NCI-H345 treated with DMSO at 0.1 percent for 48 hours (cell line): ENCODE data around the gene RBP3.

Experiments
- DNase-seq: peaks from one replicate; lab custom pipeline; 2025; ENCODE audit not compliant: unreplicated experiment; lab: John Stamatoyannopoulos, UW

Gene RBP3

DNA sequence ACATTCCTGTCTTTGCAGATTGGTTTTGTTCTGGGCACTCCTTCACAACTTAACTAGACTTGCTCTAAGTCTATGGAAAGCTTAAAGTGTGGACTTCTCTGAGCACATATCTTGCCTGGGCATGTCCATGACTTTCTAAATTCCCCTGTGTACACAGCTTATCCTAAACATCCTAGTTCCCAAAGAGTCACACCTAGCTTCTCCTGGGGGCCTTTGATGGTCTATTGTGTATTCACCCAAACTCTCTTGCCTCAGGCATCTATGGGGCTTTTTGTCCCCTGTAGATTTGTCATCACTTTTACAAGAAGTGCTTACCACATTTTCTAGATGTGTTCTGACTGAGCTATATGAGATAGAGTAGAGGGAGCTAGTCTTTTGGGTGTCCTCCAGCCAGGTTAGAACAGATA, 48.2 kb downstream of the RBP3 start:
- DNase-seq, result no peak

DNA sequence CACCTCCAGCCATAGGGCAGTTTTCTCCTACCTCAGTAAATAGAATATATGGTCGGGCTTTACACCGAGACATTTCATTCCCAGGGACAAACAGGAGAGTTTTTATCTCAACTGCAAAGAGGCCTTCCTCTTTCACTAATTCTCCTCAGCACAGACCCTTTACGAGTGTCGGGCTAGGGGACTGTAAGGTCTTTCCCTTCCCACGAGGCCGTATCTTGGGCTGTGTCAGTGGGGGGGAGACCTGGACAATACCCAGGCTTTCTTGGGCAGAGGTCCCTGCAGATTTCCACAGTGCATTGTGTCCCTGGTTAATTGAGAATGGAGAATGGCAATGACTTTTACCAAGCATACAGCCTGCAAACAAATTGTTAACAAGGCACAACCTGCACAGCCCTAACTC, 49.1 kb downstream of the RBP3 start:
- no peak for DNase-seq

DNA sequence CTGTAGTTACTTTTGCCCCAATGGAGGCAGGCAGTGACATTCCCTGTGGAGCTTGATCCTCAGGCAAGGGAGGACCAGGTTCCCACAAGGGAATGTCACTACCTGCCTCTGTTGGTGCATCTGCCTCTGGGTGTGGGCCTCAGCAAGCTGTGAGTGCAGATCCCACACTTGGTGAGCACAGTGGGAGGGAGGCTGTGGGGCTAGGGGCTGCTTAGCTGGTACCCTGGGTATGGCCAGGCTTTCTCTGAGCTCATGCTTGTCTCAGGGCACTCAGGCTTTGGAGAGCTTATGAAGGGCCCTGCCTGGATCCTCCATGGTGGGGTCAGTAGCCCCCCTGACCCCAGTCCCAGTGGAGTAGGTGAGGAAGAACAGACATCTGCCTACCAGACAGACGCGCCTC, 52.1 kb downstream of the RBP3 start:
- no peak for DNase-seq

DNA sequence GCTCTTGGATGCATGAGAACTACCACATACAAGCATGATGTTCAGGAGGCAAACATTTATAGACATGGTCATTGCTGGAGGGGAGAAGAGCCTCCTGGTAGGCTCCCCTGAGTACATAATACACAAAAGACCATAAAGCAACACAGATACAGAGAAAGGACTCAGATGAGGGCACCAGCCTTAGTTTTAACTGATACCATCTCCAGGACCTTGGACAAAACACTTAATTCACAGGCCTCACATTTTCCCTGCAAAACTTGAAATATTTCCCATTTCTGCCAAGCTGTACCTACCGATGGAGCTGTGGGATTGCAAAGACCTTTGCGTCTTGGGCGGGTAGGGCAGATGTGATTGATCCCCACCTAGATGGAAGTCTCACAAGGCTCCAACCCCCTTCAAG, 52.6 kb downstream of the RBP3 start:
- no peak for DNase-seq

DNA sequence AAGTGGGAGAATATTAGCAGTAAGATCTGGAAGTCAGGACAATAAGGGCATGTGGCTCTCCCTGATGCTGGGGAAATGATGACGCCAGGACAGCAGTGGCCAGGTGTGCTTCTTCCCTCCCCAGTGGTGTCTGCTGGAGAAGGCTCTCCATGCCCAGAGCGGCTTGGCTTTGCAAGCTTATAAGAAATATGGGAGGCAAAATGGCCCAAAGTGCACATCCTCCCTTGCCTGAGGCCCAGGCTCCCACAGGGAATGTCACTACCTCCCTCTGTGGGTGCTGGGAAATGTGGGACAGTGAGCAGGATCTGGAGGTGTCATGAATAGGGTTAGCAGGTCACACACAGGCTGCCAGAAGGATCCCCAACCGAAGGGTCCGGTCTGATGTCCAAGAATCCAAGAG, 53.0 kb downstream of the RBP3 start:
- no peak for DNase-seq

- no peak for DNase-seq
Measured at GRCh38 chr10:47401874-47402640, 53.9 kb downstream of the RBP3 start.

DNA sequence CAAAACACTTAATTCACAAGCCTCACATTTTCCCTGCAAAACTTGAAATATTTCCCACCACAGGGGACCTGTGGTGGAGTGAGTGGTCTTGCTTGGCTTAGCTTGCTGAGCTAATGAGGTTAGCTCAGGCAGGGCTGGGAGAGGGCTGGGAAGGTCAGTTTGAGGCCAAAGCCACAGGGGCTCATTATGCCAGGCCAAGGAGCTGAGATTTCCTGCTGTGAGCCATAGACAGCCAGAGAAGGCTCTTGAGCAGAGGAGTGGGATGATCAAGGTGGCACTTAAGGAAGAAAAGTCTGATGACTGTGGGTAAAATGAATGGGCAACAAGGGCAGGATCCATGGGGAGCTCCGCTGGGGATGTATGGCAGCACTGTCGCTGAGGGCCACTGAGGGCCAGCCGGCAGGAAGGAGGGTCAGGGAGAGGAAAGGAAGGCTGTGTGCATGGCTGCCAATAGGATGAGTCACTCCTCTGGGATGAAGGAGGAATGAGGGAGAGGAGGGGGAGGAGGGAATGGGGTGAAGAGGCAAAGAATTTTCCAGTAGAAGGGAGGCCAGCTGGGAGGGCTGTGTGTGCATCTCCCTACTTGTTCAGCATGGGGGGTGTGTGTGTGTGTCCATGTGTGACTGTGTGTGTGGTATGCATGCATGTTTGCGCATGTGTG, 54.6 kb downstream of the RBP3 start:
- no peak for DNase-seq

DNA sequence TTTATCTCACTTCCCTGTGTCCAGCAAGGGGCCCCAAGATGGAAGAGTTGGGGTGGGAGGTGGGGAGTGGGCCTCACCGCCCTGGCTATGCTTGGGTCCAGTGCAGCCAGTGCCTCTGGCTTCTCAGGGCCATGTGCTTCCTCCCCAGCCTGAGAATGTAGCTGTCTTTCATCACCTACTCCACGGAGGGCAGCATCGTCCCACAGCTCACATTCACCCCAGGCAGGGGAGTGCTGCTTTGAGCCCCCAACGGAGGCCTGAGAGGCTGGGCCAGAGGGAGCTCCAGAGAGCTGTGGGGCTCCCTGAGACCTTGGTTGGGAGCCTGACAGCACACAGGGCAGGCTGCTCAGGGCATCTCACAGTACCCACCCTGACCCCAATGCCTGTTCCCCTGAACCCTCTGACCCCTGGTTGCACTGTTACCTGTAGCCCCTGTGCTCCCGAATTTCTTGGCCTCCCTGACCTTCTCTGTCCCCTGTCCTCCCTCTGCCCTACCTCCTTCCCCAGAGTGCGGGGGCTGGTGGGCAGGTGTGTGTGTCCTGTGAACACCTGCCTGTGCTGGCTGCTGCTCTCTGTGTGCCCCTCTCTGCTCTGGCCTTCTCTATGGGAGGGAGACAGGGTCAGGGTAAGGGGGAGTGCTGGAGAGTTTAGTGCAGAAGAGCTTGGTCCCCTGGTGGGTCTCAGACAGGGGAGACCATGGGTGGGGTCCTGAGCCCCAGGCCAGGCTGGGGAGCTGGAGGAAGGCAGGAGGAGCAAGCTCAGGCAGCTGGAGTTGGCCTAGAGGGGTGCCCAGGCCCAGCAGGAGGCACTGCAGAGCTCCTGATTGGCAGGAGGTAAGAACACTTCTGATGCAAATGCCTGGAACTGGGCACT, 55.5 kb downstream of the RBP3 start:
- DNase-seq, result no peak

DNA sequence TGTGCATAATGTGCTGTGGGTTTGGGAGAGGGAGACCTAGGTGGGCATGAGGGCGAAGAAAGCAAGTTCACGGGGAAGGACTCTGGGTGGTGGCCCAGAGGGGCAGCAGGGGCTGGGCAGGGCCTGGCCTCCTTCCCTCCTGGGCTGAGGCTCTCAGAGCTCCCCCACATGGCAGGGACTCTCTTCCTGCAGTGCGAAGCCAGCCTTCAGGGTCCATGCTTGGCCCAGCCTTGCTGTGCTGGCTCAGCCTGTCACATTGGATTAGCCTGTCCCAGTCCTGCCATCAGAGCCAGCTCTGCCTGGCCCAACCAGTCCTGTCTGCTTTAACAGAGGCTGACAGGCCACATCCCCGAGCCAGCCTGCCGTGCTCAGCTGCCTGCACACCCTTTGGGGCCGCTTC, 56.3 kb downstream of the RBP3 start:
- DNase-seq, result no peak

DNA sequence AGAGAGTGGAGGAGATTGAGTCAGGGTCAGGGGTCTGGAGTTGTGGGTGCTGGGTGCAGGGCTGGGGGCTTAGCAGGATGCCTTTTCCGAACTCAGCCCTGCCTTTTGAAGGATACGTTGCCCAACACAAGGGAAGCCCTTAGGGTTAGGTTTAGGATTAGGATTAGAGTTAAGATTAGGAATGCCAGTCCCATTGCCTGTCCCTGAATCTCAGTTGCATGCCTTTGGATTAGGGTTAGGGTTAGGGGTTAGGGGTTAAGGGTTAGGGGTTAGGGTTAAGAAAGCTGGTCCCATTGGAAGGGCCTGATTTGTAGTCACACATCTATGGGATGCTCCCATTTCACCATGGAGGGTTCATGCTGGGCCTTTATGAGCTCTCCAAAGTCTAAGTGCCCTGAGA, 56.8 kb downstream of the RBP3 start:
- DNase-seq, result no peak

GRCh38 chr10:47405857-47406547, 57.8 kb downstream of the RBP3 start:
- no peak for DNase-seq

DNA sequence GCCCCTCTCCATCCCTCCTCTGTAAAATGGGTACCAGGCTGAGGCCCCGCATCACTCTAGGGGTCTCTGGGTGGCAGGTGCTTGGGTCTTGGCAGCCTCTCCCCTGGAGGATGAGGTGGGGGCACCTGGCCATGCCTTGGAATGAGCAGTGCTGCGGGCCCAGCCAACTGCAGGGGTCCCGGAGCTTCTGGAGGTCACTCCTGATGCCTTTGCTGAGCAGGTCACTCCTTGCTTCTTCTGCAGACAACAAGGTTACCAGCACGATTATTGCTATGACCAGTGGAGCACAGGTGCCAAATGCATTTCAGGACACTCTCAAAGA, 58.3 kb downstream of the RBP3 start:
- no peak for DNase-seq

GRCh38 chr10:47406870-47407691, 58.9 kb downstream of the RBP3 start:
- no peak for DNase-seq
